ENCODE measurements around the gene MPL. TPM values are rescaled to one million over a fixed set of nuclear protein-coding genes. Genes with fewer than 3 reads are reported as not detected.
"Not testable (repeated sequence)": the region's sequence is repeated elsewhere in the genome, so short reads cannot be mapped to it uniquely, and the experiment has no call there.

Gene MPL
- polyA plus RNA-seq, 12 donors = 0.14 to 0.91 (median 0.26) TPM; not detected in 5

DNA sequence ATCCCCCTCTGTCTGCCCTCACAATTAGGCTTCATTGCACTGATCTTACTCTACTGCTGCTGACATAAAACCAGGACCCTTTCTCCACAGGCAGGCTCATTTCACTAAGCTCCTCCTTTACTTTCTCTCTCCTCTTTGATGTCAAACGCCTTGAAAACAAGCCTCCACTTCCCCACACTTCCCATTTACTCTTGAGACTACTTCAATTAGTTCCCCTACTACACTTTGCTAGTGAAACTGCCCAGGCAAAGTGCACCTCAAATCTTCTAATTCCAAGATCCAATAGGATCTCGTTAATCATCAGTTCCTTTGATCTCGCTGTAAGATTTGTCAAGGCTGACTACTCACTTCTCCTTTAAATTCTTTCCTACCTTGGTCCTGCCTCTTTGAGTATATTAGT, 15.3 kb downstream of the MPL start:
- DNase-seq = no peak

DNA sequence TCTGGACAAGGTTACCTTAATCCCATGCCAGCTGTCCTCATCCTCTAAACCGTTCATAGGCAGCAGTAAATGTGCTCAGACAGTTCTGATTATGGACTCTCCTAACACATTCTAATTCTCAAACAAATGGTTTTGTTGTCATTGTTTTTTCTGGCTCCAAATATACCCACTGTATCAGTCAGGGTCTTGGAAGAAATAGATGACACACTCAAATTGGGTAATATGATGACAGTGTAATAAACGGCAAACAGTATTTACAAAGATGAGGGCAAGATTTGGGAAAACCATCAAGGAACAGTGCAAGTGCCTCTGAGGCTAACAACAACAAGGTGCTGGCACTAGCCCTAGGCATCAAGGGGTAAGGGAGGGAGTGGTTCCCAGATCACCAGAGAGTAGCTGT, 16.9 kb downstream of the MPL start:
- no peak for DNase-seq

DNA sequence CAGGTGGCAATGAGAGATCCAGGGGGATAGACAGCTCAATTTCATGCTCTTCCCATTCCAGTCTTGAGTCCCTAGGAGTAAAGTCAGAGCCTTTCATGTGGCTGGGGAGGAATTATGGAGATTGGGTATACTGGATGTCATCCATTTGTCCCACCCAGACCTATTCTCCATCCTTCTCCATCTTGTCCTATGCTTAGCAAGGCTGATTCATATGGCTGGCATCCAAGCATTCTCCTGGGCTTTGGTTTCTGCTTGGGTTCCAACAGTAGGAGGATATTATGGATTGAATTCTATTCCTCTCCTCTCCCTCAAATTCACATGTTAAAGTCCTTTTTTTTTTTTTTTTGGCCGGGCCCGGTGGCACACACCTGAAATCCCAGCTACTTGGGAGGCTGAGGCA, 17.3 kb downstream of the MPL start:
- no peak for DNase-seq

DNA sequence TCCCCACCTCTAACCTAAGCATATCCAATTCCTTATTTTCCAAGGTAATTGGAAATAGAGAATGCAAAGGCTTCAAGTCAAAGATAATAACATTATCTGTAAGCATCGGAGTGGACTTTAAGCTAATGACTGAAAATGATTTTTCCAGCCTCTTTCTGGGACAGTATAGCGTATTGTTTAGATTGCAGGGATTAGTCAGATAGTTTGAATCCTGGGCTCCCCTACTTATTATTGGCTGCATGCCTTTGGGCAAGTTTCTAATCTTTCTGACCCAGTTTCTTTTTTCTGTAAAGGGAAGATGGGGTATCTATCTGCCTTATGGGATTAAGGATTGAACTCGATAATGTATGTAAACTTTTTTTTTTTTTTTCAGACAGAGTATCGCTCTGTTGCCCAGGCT, 19.6 kb downstream of the MPL start:
- DNase-seq = no peak

DNA sequence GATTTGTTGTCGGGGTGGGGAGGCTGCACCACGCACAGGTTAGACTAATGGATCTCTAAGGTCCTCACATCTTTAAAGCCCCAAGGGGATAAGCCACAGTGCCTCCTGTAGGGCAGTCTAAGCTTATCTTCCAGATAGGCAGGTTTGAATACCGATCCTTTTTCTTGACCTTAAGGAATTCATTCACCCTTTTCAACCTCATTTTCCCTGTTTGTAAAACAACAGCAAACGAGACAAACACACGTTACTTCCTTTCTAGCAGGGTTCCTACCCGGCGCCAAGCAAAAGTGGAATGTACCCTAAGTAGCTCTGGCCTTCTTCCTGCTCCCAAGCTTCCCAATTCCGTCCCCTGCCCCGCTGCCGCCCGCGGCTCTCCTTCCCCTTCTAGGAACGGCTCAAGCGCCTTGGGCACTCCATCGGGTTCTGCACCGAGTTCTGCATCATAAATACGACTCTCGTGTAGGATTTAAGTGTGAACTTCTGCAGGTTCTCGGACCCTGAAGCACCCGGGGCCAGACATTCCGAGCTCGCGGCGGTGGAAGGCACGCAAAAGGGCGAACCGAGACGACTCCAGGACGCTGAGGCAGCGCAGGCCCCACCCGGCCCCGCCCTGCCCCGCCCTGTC, 20.6 kb downstream of the MPL start:
- DNase-seq = no peak

DNA sequence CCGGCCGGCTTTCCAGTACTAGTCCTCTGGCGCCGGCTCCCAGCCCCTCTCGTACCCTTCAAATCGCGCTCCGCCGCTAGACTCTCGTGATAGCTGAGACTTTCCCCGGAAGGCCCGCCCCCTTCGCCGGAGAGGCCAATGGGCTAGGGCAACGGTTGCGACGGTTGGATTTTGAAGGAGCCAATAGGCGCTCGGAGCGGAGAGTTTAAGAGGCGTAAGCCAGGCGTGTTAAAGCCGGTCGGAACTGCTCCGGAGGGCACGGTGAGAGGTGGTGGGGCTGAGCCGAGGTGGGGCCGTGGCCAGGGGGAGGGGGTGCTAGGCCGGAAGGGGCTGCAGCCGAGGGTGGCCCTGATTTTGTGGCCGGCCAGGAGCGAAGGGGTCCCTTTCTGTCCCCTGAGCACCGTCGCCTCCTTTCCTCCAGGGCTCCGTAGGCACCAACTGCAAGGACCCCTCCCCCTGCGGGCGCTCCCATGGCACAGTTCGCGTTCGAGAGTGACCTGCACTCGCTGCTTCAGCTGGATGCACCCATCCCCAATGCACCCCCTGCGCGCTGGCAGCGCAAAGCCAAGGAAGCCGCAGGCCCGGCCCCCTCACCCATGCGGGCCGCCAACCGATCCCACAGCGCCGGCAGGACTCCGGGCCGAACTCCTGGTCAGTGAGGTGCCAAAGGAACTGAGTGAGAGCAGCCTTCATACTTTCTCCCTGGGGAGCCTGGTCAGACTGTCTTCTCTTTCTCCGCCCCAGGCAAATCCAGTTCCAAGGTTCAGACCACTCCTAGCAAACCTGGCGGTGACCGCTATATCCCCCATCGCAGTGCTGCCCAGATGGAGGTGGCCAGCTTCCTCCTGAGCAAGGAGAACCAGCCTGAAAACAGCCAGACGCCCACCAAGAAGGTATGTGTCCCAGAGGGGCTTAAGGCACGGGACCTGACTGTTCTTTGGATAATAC, 21.4 kb downstream of the MPL start, which contains the start of gene CDC20:
CDC20 (plus strand) TSS at position 236 of the 948 bp plus-strand sequence; CDS start at position 471, 235 bp downstream.
- peak; percentile 97 for DNase-seq

DNA sequence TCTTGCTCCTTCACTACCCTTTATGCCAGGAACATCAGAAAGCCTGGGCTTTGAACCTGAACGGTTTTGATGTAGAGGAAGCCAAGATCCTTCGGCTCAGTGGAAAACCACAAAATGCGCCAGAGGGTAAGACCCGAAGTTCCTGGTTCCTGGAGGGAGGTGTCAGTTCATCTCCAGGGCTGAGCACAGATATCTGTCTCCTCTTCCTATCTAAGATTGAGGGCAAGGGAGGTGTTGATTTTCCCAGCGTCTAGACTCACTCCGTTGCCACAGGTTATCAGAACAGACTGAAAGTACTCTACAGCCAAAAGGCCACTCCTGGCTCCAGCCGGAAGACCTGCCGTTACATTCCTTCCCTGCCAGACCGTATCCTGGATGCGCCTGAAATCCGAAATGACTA, 22.1 kb downstream of the MPL start:
- DNase-seq = no peak

DNA sequence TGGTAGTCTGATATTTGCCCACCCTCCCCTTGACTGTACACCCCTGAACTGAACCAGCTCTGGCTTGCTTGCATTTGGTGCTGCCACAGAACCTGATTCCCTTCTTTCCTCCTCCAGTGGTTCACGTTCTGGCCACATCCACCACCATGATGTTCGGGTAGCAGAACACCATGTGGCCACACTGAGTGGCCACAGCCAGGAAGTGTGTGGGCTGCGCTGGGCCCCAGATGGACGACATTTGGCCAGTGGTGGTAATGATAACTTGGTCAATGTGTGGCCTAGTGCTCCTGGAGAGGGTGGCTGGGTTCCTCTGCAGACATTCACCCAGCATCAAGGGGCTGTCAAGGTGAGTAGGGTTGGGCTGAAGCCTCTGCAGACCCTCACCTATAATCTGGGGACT, 23.0 kb downstream of the MPL start:
- DNase-seq = no peak

DNA sequence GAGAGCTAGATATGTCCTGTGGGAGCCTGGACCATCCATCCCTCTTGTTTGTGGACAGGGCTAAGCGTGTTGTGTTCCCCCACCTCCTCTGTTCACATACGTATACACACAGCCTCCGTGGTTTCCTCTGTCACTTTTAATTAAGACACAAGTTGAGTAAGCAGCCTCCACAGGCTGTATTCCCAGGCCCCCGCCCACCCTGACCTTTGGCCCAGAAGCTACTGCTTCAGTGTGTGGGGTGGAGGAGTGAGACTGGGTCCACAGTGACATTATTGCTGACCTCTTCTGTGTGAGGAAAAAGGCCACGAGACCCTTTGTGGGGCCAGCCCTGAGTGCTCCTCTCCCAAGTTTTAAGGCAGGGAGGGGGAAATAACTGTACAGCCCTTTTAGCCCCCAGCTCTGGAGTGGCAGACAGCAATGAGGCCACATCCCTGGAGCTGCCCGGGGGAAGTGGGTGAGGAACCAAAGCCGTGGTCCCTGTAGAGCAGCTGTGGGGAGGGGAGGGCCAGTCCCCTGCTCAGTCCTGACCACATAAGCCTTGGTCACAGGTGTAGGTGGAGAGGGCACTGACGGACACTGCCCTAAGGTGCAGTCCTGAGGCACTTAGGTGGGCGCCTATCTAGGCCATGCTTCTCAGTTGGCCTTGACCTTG, 25.8 kb downstream of the MPL start:
- DNase-seq = no peak

DNA sequence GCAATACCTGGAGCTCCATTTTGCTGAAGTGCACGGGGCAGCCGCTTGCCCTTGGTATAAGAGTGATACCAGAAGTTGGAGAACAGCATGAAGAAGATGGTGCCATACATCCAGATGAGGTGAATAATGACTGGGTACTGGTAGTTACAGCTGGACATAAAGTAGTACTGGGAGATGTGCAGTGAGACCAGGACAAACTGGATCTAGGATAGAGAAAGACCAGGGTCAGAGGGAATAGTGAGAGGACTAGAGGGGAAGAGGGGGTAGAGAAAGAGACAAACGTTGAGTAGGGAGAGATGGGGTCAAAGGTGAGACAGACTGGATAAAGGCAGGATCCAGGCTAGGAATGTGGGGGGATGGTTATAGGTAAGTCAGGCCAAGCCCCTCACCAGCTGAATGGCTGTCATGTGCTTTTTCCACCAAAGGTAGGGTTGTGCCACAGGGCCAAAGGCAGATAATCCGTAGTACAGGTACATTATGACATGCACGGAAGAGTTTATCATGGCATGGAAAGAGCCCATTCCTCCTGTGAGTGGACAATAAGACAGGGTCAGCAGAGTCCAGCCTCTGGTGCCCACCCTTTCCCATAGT, 26.4 kb downstream of the MPL start:
- no peak for DNase-seq

DNA sequence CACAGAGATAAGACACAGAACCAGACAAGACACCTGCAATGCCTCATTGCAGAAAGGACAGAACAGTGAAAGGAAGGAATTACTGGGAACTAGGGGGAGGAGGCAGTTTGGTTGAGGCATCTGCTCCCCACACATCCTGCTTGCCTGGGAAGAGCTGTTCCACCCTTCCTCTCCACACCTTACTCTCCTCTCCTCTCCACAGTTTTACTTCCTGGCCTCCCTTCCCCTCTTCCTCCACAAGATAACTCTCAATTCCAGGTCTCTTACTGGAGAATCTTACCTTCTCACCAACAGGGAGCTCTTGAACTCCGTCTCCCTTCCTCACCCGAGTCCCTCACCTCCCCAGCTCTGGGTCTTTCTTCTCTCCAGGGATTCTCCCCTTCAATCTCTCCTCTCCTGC, 28.1 kb downstream of the MPL start:
- DNase-seq = no peak

DNA sequence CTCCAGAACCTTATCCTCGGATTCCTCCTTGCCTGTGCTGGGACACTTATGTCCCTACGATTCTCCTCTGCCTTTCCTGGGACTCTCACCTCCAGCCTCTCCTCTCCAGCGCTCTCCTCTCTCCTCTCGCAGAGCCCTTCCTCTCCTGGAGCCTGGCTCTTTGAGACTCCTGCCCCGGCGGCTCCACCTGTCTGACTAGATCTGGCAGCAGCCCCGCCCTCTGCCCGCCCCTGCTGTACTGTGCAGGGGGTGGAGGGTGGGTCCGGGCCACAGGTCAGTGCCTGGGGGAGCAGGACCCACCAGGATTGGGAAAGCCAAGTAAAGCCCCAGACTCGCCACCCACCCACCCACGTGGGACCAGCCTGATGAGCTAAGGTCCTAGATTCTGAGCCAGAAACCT, 28.6 kb downstream of the MPL start:
- no peak for DNase-seq

DNA sequence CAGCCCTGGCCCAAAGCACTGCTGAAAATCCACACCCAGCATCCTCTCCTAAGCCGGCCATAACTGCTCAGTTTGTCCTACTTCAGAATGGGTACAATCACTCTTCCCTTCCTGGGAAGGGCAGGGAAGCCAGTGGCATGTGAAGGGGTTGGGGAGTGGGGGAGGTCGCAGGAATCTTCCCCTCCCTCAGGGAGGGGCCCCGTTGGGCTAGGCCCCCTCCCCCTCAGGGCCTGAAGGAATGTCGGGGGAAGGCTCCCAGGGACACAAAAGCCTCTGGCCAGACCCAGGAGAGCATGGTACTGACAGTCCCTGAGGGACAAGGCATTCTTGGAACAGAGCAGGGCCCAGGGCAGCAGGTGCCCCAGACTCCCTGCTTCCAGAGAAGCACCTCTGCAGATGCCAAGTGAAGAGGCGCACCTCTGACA, 29.0 kb downstream of the MPL start:
- DNase-seq = no peak

DNA sequence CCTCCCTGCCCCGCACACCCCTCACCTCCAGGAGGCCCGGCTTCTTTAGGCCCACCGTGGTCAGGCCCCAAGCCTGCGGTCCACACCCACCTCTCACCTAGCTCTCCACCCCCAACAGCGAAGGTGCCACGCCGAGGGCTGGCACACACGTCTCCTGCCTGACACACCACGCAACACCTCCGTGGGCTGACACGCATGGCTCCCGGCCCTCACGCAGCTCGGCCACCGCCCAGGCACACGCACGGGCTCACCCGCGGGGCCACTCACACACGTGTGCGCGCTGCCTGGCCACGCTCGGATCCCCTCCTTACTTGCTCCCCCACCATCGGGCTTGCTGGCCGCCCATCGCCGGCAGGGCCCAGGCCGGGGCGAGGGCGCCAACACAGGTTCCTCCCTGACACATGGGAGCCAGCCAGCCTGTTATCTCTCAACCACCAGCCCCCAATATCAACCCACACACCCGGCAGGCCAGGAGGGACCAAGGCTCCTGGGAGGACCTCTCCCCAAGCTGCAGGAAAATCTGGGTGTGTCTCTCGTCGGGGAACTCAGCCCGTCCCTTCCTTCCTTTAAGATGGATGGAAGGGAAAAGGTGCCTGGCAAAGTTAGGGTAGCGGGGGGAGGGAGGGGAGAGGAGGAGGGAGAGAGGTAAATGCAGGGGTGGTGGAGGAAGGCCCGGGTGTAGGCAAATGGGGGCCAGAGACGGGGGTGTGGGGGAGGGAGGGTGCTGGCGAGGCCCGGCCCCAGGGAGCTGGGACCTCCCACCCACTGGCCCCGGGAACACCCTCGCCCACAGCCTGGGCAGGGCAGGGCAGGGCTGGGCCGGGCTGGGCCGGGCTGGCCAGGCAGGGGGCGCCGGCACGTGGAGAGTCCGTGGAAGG, 29.6 kb downstream of the MPL start:
- peak; percentile 16 for DNase-seq

DNA sequence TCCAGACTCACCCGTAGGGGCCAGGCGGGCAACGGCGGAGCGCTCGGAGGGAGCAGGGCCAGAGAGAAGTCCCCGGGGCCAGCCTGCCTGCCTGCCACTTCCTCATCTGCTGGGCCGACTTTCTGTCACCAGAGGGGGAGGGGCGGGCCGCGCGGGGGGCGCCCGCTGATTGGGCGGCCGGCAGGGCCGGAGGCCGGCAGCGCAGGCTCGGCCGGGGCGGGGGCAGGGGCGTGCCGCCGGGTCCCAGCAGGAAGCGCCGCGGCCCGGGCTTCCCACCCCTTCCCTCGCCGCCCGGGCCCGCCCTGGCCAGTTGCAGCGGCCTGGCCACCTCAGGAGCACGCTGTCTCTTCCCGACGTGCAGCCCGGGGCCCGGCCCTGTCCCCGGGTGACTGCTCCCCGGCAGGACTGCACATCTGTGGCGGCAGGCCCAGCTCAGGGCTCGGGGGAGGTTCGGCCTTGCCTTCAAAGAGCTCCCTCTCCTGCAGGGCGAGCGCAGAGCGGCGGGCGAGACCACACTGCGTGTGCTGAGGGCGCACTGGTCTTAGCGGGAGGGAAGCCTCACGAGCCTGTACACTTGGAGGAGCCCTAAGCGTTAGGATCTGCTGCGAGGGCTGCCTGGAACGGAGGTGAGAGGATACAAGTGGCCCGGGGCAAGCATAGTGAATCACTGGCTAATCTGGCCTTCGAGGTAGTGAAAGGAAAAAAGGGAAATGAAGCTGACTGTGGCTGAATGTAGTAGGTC, 30.5 kb downstream of the MPL start, which contains the start of gene ELOVL1:
ELOVL1 (minus strand) TSS at position 108 of the 742 bp plus-strand sequence. CDS start 2,402 bp downstream, outside the sequence.
- peak; percentile 79 for DNase-seq

DNA sequence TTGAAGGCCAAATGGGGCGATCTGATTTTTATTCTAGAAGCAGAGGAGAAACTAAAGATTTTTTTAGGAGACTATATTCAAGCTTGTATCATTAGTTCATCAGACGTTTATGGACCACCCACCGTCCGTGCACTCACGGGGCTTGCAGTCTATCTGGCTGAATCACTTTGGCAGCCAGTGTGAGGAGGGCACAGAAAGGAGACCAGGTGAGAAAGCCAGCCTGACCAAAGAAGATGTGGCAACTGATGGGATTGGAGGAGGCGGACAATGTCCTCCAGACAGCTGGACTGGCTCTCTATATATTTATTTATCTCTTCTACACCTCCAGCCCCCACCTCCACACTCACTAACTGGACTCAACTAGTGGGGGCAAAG, 31.0 kb downstream of the MPL start:
- DNase-seq = no peak

DNA sequence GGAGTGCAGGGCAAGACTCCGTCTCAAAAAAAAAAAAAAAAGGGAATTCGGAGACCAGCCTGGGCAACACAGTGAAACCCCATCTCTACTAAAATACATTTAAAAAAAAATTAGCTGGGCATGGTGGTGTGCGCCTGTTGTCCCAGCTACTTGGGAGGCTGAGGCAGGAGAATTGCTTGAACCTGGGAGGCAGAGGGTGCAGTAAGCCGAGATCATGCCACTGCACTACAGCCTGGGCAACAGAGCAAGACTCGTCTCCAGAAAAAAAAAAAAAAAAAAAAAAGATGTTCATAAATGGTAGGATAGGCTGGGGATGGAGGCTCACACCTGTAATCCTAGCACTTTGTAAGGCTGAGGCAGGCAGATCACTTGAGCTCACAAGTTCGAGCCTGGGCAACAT, 32.2 kb downstream of the MPL start:
- DNase-seq = not testable (repeated sequence)

DNA sequence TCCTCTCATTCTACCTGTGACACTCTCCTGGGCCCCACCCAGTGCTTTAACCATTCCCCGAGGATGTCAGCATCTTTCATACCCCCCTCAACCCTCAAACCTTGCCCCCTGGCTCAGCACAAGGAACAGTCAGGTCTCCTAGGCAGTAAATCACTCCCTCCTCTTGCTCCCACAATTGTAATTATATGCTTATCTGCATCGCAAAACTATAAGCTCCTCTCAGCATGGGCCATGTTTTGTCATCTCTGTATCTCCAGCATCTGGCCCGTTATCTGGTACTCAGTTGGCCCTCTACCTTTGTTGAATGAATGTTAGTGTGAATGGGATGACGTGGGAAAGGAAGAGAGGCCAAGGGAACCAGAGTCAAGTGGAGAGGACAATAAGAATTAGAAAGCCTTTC, 32.9 kb downstream of the MPL start:
- DNase-seq = no peak

DNA sequence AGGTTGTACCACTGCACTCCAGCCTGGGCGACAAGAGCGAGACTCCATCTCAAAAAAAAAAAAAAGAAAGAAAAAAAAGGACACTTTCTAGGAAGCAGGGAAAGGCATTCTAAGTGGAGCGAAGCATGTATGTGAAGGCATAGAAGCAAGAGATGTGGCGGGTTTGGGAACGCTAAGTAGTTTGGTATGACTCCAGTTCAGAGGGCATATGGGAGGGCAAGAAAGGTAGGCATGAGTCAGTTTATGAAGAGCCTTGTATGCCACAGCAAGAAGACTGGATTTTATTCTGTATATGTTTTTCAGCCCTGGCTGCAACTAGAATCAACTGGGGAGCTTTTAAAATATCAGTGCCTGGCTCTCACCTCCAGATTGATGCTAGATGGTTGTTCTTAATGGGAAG, 34.6 kb downstream of the MPL start:
- no peak for DNase-seq

All from muscle of arm (tissue), 12 donors.